ENCODE measurements around the gene CDC42BPA.

Gene CDC42BPA

GRCh38 chr1:227273557-227273956 is 44.7 kb downstream of the CDC42BPA start:
- TF ChIP-seq, protein P1, sequence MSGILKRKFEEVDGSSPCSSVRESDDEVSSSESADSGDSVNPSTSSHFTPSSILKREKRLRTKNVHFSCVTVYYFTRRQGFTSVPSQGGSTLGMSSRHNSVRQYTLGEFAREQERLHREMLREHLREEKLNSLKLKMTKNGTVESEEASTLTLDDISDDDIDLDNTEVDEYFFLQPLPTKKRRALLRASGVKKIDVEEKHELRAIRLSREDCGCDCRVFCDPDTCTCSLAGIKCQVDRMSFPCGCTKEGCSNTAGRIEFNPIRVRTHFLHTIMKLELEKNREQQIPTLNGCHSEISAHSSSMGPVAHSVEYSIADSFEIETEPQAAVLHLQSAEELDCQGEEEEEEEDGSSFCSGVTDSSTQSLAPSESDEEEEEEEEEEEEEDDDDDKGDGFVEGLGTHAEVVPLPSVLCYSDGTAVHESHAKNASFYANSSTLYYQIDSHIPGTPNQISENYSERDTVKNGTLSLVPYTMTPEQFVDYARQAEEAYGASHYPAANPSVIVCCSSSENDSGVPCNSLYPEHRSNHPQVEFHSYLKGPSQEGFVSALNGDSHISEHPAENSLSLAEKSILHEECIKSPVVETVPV (CRISPR knock-in tag; IDR thresholded peaks at IDR 0.05): no peak
- TF ChIP-seq ESRRG (CRISPR knock-in tag; IDR thresholded peaks at IDR 0.05): no peak
- TF ChIP-seq ZNF70 (CRISPR knock-in tag; IDR thresholded peaks at IDR 0.05): no peak
- TF ChIP-seq CSDC2 (CRISPR knock-in tag; IDR thresholded peaks at IDR 0.05): no peak
- no peak for TF ChIP-seq ZFP3 (CRISPR knock-in tag; IDR thresholded peaks at IDR 0.05)
- TF ChIP-seq ARNTL (CRISPR knock-in tag; IDR thresholded peaks at IDR 0.05; ENCODE audit: borderline replicate concordance, low read depth): no peak
- no peak for TF ChIP-seq SNAI2 (CRISPR knock-in tag; IDR thresholded peaks at IDR 0.05)
- no peak for ATAC-seq

DNA sequence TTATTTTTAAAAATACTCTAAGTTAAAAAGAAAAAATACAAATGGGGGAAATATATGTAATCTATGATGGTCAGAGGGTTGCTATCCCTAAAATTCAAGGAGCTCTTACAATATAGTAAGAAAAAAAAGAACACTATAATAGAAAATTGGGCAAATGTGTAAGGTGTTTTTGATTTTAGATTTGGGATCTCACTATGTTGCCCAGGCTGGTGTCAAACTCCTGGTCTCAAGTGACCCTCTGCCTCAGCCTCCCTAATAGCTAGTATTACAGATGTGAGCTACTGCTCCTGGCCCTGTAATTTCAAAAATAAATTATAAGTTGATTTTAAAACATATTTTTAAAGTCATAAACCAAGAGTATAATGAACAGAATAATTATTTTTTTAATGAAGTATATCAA is 45.9 kb downstream of the CDC42BPA start:
- no peak for ATAC-seq
- TF ChIP-seq RARB (CRISPR knock-in tag; IDR thresholded peaks at IDR 0.05) (no peak), ZFP30 (CRISPR knock-in tag; IDR thresholded peaks at IDR 0.05) (no peak), CSDC2 (CRISPR knock-in tag; IDR thresholded peaks at IDR 0.05) (no peak)
- TF ChIP-seq, protein P1 (CRISPR knock-in tag; IDR thresholded peaks at IDR 0.05): no peak

DNA sequence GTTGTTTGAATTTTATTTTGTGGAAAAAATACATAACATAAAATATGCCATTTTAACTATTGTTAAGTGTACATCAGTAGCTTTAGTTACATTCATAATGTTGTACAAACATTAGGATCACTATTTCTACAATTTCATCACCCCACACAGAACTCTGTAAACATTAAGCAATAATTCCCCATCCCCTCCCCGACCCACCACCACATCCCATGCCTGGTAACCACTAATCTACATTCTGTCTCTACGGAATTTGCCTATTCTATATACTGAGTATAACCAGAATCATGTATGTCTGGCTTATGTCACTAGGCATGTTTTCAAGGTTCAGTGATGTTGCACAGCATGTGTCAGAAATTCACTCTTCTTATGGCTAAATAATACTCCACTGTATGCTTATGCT is 47.7 kb downstream of the CDC42BPA start:
- ATAC-seq: no peak

GRCh38 chr1:227268943-227269342 is 49.3 kb downstream of the CDC42BPA start:
- TF ChIP-seq CSDC2 (CRISPR knock-in tag; IDR thresholded peaks at IDR 0.05) (no peak), BACH2 (CRISPR knock-in tag; IDR thresholded peaks at IDR 0.05; ENCODE audit: borderline replicate concordance) (no peak), TCF4 (CRISPR knock-in tag; IDR thresholded peaks at IDR 0.05; ENCODE audit: borderline replicate concordance) (no peak), ARNTL (CRISPR knock-in tag; IDR thresholded peaks at IDR 0.05; ENCODE audit: borderline replicate concordance, low read depth) (no peak), RARB (CRISPR knock-in tag; IDR thresholded peaks at IDR 0.05) (no peak), ISL1 (CRISPR knock-in tag; IDR thresholded peaks at IDR 0.05) (no peak), ZFP30 (CRISPR knock-in tag; IDR thresholded peaks at IDR 0.05) (no peak), TSHZ2 (CRISPR knock-in tag; IDR thresholded peaks at IDR 0.05) (no peak), SNAI2 (CRISPR knock-in tag; IDR thresholded peaks at IDR 0.05) (no peak), TOX (CRISPR knock-in tag; IDR thresholded peaks at IDR 0.05; ENCODE audit: borderline replicate concordance) (no peak), POU6F1 (CRISPR knock-in tag; IDR thresholded peaks at IDR 0.05; ENCODE audit: borderline replicate concordance, low read depth) (no peak), ZNF565 (CRISPR knock-in tag; conservative IDR thresholded peaks at IDR 0.05; ENCODE audit: low read depth) (no peak), ZC3H10 (CRISPR knock-in tag; IDR thresholded peaks at IDR 0.05) (no peak), GLIS3 (CRISPR knock-in tag; IDR thresholded peaks at IDR 0.05) (no peak)
- TF ChIP-seq, protein P2, sequence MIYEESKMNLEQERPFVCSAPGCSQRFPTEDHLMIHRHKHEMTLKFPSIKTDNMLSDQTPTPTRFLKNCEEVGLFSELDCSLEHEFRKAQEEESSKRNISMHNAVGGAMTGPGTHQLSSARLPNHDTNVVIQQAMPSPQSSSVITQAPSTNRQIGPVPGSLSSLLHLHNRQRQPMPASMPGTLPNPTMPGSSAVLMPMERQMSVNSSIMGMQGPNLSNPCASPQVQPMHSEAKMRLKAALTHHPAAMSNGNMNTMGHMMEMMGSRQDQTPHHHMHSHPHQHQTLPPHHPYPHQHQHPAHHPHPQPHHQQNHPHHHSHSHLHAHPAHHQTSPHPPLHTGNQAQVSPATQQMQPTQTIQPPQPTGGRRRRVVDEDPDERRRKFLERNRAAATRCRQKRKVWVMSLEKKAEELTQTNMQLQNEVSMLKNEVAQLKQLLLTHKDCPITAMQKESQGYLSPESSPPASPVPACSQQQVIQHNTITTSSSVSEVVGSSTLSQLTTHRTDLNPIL (CRISPR knock-in tag; IDR thresholded peaks at IDR 0.05; ENCODE audit: low read depth): no peak
- ATAC-seq: no peak

More for the DNA sequence above, 47.7 kb downstream of the CDC42BPA start:
- TF ChIP-seq ZNF565 (CRISPR knock-in tag; conservative IDR thresholded peaks at IDR 0.05; ENCODE audit: low read depth) (no peak), CSDC2 (CRISPR knock-in tag; IDR thresholded peaks at IDR 0.05) (no peak), ZFP30 (CRISPR knock-in tag; IDR thresholded peaks at IDR 0.05) (no peak), ZNF70 (CRISPR knock-in tag; IDR thresholded peaks at IDR 0.05) (no peak), GLIS3 (CRISPR knock-in tag; IDR thresholded peaks at IDR 0.05) (no peak), ZC3H10 (CRISPR knock-in tag; IDR thresholded peaks at IDR 0.05) (no peak), TCF4 (CRISPR knock-in tag; IDR thresholded peaks at IDR 0.05; ENCODE audit: borderline replicate concordance) (no peak), ZNF8 (CRISPR knock-in tag; IDR thresholded peaks at IDR 0.05) (no peak), ZFP3 (CRISPR knock-in tag; IDR thresholded peaks at IDR 0.05) (no peak), RARB (CRISPR knock-in tag; IDR thresholded peaks at IDR 0.05) (no peak), ISL1 (CRISPR knock-in tag; IDR thresholded peaks at IDR 0.05) (no peak), PPARA (CRISPR knock-in tag; IDR thresholded peaks at IDR 0.05; ENCODE audit: borderline replicate concordance) (no peak), ESRRG (CRISPR knock-in tag; IDR thresholded peaks at IDR 0.05) (no peak), TOX (CRISPR knock-in tag; IDR thresholded peaks at IDR 0.05; ENCODE audit: borderline replicate concordance) (no peak), SNAI2 (CRISPR knock-in tag; IDR thresholded peaks at IDR 0.05) (no peak)
- TF ChIP-seq, protein P2 (CRISPR knock-in tag; IDR thresholded peaks at IDR 0.05; ENCODE audit: low read depth): no peak
- TF ChIP-seq, protein P1 (CRISPR knock-in tag; IDR thresholded peaks at IDR 0.05): no peak
